ENCODE results near the gene KLHL14. TPM values are rescaled to one million over a fixed set of nuclear protein-coding genes. Genes with fewer than 3 reads are reported as not detected.

Gene KLHL14
- total and polyA plus RNA-seq, 2 of the 13 experiments (the other 11 are each of a cell fraction or from before 2014, with no cell fraction given) = 16.0 to 41.8 TPM

DNA sequence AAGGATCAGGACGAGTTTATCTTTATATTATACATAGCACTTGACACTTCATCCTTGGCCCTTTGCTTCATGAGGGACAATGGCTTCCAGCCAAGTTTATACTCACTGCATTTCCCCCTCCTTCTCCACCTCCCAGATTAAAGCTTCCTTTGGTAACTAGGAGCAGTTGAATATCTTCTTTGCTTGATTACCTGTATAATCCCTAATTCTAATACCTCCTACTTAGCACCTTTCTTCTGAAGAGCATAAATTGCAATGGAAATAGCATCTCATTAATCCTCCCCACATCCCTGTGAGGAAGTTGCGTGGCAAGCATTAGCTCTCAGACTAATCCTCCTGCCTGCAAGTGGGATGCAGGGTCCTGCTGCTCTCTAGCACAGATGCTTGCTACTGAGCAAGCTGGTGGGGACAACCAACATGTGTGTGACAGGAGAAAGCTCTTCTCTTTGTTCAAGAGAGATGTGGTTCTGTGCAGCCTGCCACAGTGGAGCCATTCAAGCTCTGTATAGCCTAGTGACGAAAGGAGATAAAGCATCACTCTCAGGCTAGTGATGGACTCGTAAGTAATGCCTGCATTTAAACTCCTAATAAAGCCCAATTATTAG lies 19.1 kb downstream of the KLHL14 start:
- FAIRE-seq (no peak), DNase-seq (ENCODE audit: low spot score) (no peak), ATAC-seq (no peak; the same call in 2 of the 3 replicates)
- Histone ChIP-seq H3K79me2 (ENCODE audit: insufficient read depth, low read length) (peaks cover 72% of the 10 kb centered on the region), H3K4me1 (ENCODE audit: insufficient read depth, low read length) (peaks cover 24% of the 10 kb centered on the region), H3K9me3 (ENCODE audit: low read length) (no peaks in the 10 kb centered on the region), H3K27me3 (ENCODE audit: control insufficient read depth in 1 of 2, insufficient read depth in 2 of 2, low read length in 2 of 2) (no peaks in the 10 kb centered on the region), H3K4me3 (replicated peaks in 1 of 3; ENCODE audit: insufficient read depth in 1 of 3, low read depth in 2 of 3, low read length in 3 of 3) (no peak overlapping the region), H2AFZ (ENCODE audit: low read length) (no peak overlapping the region), H3K4me2 (ENCODE audit: low read depth, low read length) (no peak overlapping the region), H3K27ac (ENCODE audit: extremely low read length, insufficient read depth, low read length) (no peak overlapping the region), H3K9ac (ENCODE audit: insufficient read depth, low read depth, low read length) (no peak overlapping the region), H3K36me3 (replicated peaks in 1 of 2; ENCODE audit: control insufficient read depth in 1 of 2, insufficient read depth in 2 of 2, low read length in 2 of 2) (peaks cover 2 to 47% of the 10 kb centered on the region in 2 experiments; a peak in 4 of 5 replicates), H4K20me1 (ENCODE audit: insufficient read depth, low read length) (0 out of 2 replicates have a peak, but pooled peaks cover 3% of the 10 kb centered on the region)
- in situ Hi-C loops (cut with HindIII; ENCODE audit: extremely low pct_ligation_motif_present, low pct_unique_long_range_greater_than_20kb) = no loop called here
- BruUV-seq (replicated peaks) = no TSS peak
- WGBS (ENCODE audit: low lambda C conversion rate) = 100% methylated on average over 4 of the region's 4 CpGs
- CTCF ChIA-PET (ENCODE audit: low intra/inter-chr PET ratio, low total read pairs) = no interaction called here
- intact Hi-C loops (cut with micrococcal nuclease; ENCODE audit: unreplicated experiment) = no loop called here
- POLR2A ChIA-PET = no interaction called here
- TF ChIP-seq ZNF24 (IDR thresholded peaks at IDR 0.05) (no peak), WIZ (CRISPR knock-in tag; IDR thresholded peaks at IDR 0.05) (no peak)
- TF ChIP-seq, protein P1, sequence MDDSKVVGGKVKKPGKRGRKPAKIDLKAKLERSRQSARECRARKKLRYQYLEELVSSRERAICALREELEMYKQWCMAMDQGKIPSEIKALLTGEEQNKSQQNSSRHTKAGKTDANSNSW (CRISPR knock-in tag; IDR thresholded peaks at IDR 0.05; ENCODE audit: borderline replicate concordance) = no peak

DNA sequence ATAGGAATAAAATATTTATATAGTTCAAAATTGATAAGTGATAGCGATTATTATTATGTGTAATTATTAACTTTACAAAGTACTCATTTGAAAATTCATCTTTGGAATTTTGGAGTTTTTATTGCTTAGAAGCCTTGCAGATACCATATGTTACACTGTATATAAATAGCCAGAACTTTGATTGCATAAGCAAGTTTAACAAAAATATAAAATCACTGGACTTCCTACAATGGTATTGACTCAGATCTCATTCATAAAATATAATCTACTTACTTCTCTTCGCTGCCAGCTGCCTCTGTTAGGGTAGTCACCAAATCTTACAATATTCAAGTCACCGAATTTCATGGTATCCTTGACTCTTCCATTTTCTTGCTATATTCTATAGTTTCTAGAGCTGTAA lies 22.5 kb downstream of the KLHL14 start:
- Histone ChIP-seq H3K4me2 (ENCODE audit: low read depth, low read length) (no peak overlapping the region), H3K79me2 (ENCODE audit: insufficient read depth, low read length) (peaks cover 51% of the 10 kb centered on the region), H3K4me1 (ENCODE audit: insufficient read depth, low read length) (peaks cover 10% of the 10 kb centered on the region), H3K4me3 (replicated peaks in 1 of 3; ENCODE audit: insufficient read depth in 1 of 3, low read depth in 2 of 3, low read length in 3 of 3) (no peak overlapping the region), H4K20me1 (ENCODE audit: insufficient read depth, low read length) (no peaks in the 10 kb centered on the region), H3K9ac (ENCODE audit: insufficient read depth, low read depth, low read length) (no peak overlapping the region), H3K27me3 (ENCODE audit: control insufficient read depth in 1 of 2, insufficient read depth in 2 of 2, low read length in 2 of 2) (no peaks in the 10 kb centered on the region), H3K36me3 (replicated peaks in 1 of 2; ENCODE audit: control insufficient read depth in 1 of 2, insufficient read depth in 2 of 2, low read length in 2 of 2) (peaks cover 0 to 28% of the 10 kb centered on the region in 2 experiments; a peak in 4 of 5 replicates), H3K27ac (ENCODE audit: extremely low read length, insufficient read depth, low read length) (no peak overlapping the region), H2AFZ (ENCODE audit: low read length) (no peak overlapping the region), H3K9me3 (ENCODE audit: low read length) (no peaks in the 10 kb centered on the region)
- POLR2A ChIA-PET = no interaction called here
- ATAC-seq = no peak
- 93% methylated on average over 3 of the region's 3 CpGs for WGBS (ENCODE audit: low lambda C conversion rate)
- in situ Hi-C loops (cut with HindIII; ENCODE audit: extremely low pct_ligation_motif_present, low pct_unique_long_range_greater_than_20kb) (no loop called here), intact Hi-C loops (cut with micrococcal nuclease; ENCODE audit: unreplicated experiment) (no loop called here)
- no TSS peak for BruUV-seq (replicated peaks)
- CTCF ChIA-PET (ENCODE audit: low intra/inter-chr PET ratio, low total read pairs) = no interaction called here
- no peak for DNase-seq (ENCODE audit: low spot score)
- no peak for FAIRE-seq
- TF ChIP-seq, protein P2, sequence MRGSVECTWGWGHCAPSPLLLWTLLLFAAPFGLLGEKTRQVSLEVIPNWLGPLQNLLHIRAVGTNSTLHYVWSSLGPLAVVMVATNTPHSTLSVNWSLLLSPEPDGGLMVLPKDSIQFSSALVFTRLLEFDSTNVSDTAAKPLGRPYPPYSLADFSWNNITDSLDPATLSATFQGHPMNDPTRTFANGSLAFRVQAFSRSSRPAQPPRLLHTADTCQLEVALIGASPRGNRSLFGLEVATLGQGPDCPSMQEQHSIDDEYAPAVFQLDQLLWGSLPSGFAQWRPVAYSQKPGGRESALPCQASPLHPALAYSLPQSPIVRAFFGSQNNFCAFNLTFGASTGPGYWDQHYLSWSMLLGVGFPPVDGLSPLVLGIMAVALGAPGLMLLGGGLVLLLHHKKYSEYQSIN (CRISPR knock-in tag; IDR thresholded peaks at IDR 0.05; ENCODE audit: borderline replicate concordance) = no peak
- TF ChIP-seq SETDB1 (CRISPR knock-in tag; IDR thresholded peaks at IDR 0.05; ENCODE audit: borderline replicate concordance) (no peak), ZFP37 (CRISPR knock-in tag; IDR thresholded peaks at IDR 0.05; ENCODE audit: borderline replicate concordance) (no peak), ZFX (CRISPR knock-in tag; IDR thresholded peaks at IDR 0.05; ENCODE audit: low read depth) (no peak), RAD21 (CRISPR knock-in tag; IDR thresholded peaks at IDR 0.05) (no peak), DMAP1 (CRISPR knock-in tag; IDR thresholded peaks at IDR 0.05) (no peak), ZNF180 (CRISPR knock-in tag; IDR thresholded peaks at IDR 0.05; ENCODE audit: borderline replicate concordance, low read depth) (no peak), ZNF547 (CRISPR knock-in tag; IDR thresholded peaks at IDR 0.05) (no peak), ZSCAN25 (CRISPR knock-in tag; IDR thresholded peaks at IDR 0.05) (no peak), MATR3 (CRISPR knock-in tag; IDR thresholded peaks at IDR 0.05) (no peak), ZNF484 (CRISPR knock-in tag; IDR thresholded peaks at IDR 0.05; ENCODE audit: borderline replicate concordance, low read depth) (no peak), POLR2A (IDR thresholded peaks at IDR 0.05; ENCODE audit: insufficient read depth in 1 of 2, low read depth in 2 of 2, low read length in 2 of 2) (no peak)

Data from HepG2 (cell line).